Measurements from ENCODE around the gene DENND1A. TPM values are rescaled to one million over a fixed set of nuclear protein-coding genes. Genes with fewer than 3 reads are reported as not detected.
A peak's percentile ranks its signal among the peaks of the same experiment; 100 is the strongest.
"Not testable (repeated sequence)": the region's sequence is repeated elsewhere in the genome, so short reads cannot be mapped to it uniquely, and the experiment has no call there.

Gene DENND1A
- total RNA-seq, 1 experiment from 2014 or later = 23.5 TPM

DNA sequence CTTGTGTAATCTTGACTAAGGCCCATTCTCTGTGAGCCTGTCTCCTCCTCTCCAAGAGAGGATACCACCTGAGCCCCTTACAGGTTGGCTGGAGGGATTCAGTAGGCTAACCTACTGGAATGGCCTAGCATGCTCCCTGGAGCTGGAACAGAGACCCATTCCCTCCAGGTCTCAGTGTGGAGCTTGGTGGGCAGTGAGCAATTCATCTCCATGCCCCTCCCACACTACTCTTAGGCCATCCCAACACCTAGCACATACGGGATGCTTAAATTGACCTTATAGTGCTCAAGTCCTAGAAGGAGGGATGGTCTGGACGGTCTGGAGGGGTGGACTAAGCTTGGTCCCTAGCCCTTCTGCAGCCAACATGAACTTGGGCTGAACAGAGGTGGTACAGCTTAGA is 498.3 kb downstream of the DENND1A start (continued):
- TF ChIP-seq MYBL2 (CRISPR knock-in tag; IDR thresholded peaks at IDR 0.05) (no peak), GRHL2 (CRISPR knock-in tag; IDR thresholded peaks at IDR 0.05; ENCODE audit: insufficient replicate concordance, severe bottlenecking) (no peak), ZNF138 (CRISPR knock-in tag; conservative IDR thresholded peaks at IDR 0.05) (no peak), ELF4 (CRISPR knock-in tag; IDR thresholded peaks at IDR 0.05; ENCODE audit: low read depth) (no peak)
- TF ChIP-seq, protein P1, sequence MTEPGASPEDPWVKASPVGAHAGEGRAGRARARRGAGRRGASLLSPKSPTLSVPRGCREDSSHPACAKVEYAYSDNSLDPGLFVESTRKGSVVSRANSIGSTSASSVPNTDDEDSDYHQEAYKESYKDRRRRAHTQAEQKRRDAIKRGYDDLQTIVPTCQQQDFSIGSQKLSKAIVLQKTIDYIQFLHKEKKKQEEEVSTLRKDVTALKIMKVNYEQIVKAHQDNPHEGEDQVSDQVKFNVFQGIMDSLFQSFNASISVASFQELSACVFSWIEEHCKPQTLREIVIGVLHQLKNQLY (CRISPR knock-in tag; IDR thresholded peaks at IDR 0.05) = no peak

DNA sequence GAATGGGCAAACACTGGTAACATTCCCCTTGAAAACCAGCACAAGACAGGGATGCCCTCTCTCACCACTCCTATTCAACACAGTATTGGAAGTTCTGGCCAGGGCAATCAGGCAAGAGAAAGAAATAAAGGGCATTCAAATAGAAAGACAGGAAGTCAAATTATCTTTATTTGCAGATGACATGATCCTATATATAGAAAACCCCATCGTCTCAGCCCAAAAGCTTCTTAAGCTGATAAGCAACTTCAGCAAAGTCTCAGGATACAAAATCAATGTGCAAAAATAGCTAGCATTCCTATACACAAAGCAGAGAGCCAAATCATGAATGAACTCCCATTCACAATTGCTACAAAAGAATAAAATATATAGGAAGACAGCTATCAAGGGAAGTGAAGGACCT is 501.5 kb downstream of the DENND1A start:
- DNase-seq (ENCODE audit: low spot score); H3K27ac Mint-ChIP-seq; H3K9me3 Mint-ChIP-seq; POLR2A ChIA-PET; ATAC-seq; H3K4me1 Mint-ChIP-seq; H3K27me3 Mint-ChIP-seq (ENCODE audit: low read depth); CTCF ChIA-PET; H3K4me3 Mint-ChIP-seq: not testable (repeated sequence)
- H3K36me3 Mint-ChIP-seq = peaks cover 11% of the 10 kb centered on the region

DNA sequence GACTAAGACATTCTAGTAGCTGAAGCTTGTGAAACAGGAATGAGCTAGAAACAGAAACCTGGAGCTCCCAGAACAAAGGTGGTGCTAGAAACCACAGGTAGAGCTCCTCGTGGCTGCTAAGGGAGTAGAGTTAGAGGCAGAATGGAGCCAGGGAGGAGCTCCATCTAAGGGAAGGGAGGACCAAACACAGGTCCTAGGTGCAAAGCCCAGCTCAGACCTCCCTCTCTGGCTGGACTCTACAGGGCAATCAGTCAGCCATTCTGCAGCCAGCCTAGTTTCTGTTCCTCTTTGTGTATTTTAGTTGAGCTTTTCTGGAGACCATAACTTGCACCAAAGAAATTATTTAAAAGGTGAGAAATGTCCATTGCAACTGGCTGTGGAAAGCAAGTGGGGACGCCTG is 503.5 kb downstream of the DENND1A start:
- Mint-ChIP-seq H3K4me1 (peaks cover 25% of the 10 kb centered on the region), H3K36me3 (peaks cover 11% of the 10 kb centered on the region), H3K9me3 (no peaks in the 10 kb centered on the region), H3K4me3 (no peak overlapping the region), H3K27me3 (ENCODE audit: low read depth) (no peaks in the 10 kb centered on the region; the same call in 1 of the 2 replicates), H3K27ac (no peak overlapping the region)
- ChIA-PET POLR2A (interaction anchor here (0.6 to 0.9 kb wide), 2 partner anchors 9 to 139 kb away, joined by 3 to 7 read pairs; no protein-coding TSS in a partner anchor), CTCF (interaction anchor here (0.6 to 2.4 kb wide), 7 partner anchors 9 to 615 kb away, joined by 3 to 11 read pairs (median 6); no protein-coding TSS in a partner anchor)
- ATAC-seq (peak; percentile 14; the same call in 1 of the 2 replicates), DNase-seq (ENCODE audit: low spot score) (no peak)
- TF ChIP-seq NFATC4 (CRISPR knock-in tag; IDR thresholded peaks at IDR 0.05) (no peak), NR3C1 (CRISPR knock-in tag; conservative IDR thresholded peaks at IDR 0.05; ENCODE audit: low read depth) (no peak), FOXP1 (CRISPR knock-in tag; IDR thresholded peaks at IDR 0.05; ENCODE audit: borderline replicate concordance) (no peak), FOXJ3 (CRISPR knock-in tag; IDR thresholded peaks at IDR 0.05; ENCODE audit: borderline replicate concordance) (no peak), MYBL2 (CRISPR knock-in tag; IDR thresholded peaks at IDR 0.05) (no peak), PRRX2 (CRISPR knock-in tag; IDR thresholded peaks at IDR 0.05) (no peak), ZNF671 (CRISPR knock-in tag; IDR thresholded peaks at IDR 0.05) (no peak), RELA (CRISPR knock-in tag; IDR thresholded peaks at IDR 0.05; ENCODE audit: borderline replicate concordance) (no peak)
- TF ChIP-seq, protein P2, sequence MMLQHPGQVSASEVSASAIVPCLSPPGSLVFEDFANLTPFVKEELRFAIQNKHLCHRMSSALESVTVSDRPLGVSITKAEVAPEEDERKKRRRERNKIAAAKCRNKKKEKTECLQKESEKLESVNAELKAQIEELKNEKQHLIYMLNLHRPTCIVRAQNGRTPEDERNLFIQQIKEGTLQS (CRISPR knock-in tag; conservative IDR thresholded peaks at IDR 0.05) = no peak
- TF ChIP-seq, protein P3, sequence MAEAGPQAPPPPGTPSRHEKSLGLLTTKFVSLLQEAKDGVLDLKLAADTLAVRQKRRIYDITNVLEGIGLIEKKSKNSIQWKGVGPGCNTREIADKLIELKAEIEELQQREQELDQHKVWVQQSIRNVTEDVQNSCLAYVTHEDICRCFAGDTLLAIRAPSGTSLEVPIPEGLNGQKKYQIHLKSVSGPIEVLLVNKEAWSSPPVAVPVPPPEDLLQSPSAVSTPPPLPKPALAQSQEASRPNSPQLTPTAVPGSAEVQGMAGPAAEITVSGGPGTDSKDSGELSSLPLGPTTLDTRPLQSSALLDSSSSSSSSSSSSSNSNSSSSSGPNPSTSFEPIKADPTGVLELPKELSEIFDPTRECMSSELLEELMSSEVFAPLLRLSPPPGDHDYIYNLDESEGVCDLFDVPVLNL (CRISPR knock-in tag; IDR thresholded peaks at IDR 0.05; ENCODE audit: borderline replicate concordance, low read depth) = no peak
- TF ChIP-seq, protein P4, sequence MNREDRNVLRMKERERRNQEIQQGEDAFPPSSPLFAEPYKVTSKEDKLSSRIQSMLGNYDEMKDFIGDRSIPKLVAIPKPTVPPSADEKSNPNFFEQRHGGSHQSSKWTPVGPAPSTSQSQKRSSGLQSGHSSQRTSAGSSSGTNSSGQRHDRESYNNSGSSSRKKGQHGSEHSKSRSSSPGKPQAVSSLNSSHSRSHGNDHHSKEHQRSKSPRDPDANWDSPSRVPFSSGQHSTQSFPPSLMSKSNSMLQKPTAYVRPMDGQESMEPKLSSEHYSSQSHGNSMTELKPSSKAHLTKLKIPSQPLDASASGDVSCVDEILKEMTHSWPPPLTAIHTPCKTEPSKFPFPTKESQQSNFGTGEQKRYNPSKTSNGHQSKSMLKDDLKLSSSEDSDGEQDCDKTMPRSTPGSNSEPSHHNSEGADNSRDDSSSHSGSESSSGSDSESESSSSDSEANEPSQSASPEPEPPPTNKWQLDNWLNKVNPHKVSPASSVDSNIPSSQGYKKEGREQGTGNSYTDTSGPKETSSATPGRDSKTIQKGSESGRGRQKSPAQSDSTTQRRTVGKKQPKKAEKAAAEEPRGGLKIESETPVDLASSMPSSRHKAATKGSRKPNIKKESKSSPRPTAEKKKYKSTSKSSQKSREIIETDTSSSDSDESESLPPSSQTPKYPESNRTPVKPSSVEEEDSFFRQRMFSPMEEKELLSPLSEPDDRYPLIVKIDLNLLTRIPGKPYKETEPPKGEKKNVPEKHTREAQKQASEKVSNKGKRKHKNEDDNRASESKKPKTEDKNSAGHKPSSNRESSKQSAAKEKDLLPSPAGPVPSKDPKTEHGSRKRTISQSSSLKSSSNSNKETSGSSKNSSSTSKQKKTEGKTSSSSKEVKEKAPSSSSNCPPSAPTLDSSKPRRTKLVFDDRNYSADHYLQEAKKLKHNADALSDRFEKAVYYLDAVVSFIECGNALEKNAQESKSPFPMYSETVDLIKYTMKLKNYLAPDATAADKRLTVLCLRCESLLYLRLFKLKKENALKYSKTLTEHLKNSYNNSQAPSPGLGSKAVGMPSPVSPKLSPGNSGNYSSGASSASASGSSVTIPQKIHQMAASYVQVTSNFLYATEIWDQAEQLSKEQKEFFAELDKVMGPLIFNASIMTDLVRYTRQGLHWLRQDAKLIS (CRISPR knock-in tag; IDR thresholded peaks at IDR 0.05; ENCODE audit: borderline replicate concordance) = no peak
- TF ChIP-seq, protein P5, sequence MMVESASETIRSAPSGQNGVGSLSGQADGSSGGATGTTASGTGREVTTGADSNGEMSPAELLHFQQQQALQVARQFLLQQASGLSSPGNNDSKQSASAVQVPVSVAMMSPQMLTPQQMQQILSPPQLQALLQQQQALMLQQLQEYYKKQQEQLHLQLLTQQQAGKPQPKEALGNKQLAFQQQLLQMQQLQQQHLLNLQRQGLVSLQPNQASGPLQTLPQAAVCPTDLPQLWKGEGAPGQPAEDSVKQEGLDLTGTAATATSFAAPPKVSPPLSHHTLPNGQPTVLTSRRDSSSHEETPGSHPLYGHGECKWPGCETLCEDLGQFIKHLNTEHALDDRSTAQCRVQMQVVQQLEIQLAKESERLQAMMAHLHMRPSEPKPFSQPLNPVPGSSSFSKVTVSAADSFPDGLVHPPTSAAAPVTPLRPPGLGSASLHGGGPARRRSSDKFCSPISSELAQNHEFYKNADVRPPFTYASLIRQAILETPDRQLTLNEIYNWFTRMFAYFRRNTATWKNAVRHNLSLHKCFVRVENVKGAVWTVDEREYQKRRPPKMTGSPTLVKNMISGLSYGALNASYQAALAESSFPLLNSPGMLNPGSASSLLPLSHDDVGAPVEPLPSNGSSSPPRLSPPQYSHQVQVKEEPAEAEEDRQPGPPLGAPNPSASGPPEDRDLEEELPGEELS (CRISPR knock-in tag; IDR thresholded peaks at IDR 0.05) = no peak
- TF ChIP-seq, protein P6, sequence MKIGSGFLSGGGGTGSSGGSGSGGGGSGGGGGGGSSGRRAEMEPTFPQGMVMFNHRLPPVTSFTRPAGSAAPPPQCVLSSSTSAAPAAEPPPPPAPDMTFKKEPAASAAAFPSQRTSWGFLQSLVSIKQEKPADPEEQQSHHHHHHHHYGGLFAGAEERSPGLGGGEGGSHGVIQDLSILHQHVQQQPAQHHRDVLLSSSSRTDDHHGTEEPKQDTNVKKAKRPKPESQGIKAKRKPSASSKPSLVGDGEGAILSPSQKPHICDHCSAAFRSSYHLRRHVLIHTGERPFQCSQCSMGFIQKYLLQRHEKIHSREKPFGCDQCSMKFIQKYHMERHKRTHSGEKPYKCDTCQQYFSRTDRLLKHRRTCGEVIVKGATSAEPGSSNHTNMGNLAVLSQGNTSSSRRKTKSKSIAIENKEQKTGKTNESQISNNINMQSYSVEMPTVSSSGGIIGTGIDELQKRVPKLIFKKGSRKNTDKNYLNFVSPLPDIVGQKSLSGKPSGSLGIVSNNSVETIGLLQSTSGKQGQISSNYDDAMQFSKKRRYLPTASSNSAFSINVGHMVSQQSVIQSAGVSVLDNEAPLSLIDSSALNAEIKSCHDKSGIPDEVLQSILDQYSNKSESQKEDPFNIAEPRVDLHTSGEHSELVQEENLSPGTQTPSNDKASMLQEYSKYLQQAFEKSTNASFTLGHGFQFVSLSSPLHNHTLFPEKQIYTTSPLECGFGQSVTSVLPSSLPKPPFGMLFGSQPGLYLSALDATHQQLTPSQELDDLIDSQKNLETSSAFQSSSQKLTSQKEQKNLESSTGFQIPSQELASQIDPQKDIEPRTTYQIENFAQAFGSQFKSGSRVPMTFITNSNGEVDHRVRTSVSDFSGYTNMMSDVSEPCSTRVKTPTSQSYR (CRISPR knock-in tag; IDR thresholded peaks at IDR 0.05) = no peak
- TF ChIP-seq, protein P7, sequence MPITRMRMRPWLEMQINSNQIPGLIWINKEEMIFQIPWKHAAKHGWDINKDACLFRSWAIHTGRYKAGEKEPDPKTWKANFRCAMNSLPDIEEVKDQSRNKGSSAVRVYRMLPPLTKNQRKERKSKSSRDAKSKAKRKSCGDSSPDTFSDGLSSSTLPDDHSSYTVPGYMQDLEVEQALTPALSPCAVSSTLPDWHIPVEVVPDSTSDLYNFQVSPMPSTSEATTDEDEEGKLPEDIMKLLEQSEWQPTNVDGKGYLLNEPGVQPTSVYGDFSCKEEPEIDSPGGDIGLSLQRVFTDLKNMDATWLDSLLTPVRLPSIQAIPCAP (CRISPR knock-in tag; IDR thresholded peaks at IDR 0.05) = no peak
- TF ChIP-seq, protein P8, sequence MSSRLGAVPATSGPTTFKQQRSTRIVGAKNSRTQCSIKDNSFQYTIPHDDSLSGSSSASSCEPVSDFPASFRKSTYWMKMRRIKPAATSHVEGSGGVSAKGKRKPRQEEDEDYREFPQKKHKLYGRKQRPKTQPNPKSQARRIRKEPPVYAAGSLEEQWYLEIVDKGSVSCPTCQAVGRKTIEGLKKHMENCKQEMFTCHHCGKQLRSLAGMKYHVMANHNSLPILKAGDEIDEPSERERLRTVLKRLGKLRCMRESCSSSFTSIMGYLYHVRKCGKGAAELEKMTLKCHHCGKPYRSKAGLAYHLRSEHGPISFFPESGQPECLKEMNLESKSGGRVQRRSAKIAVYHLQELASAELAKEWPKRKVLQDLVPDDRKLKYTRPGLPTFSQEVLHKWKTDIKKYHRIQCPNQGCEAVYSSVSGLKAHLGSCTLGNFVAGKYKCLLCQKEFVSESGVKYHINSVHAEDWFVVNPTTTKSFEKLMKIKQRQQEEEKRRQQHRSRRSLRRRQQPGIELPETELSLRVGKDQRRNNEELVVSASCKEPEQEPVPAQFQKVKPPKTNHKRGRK (CRISPR knock-in tag; IDR thresholded peaks at IDR 0.05; ENCODE audit: borderline replicate concordance) = no peak
